NCI-H146 treated with DMSO at 0.1 percent for 48 hours (cell line): Measurements from ENCODE around the gene TIGD1.
"Not testable (repeated sequence)": the region's sequence is repeated elsewhere in the genome, so short reads cannot be mapped to it uniquely, and the experiment has no call there.

Experiments used
- DNase-seq: peaks from one replicate; lab custom pipeline; 2025; ENCODE audit not compliant: unreplicated experiment; lab: John Stamatoyannopoulos, UW

TIGD1 gene

DNA sequence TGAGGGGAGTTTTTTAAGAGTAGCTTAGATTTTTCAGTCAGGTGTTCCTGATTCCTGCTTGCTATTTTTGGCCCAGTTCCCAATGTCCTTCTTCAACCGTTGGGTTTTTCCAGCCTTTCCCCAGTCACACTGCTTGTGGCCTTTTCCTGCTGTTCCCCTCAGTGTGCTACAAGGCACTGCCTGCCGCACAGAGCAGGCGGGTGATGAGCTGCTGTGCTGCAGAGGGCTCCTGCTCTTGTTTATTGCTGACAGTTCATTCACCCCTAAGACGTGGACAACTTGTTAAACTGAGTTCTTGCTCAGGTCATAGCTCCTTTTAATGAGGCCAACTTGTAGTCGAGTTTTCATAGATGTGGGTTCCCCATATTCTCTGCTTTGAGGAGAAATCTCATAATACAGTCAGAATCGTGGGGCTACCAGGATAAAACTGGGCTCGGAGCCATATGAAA is 20.7 kb upstream of the TIGD1 start:
- no peak for DNase-seq

DNA sequence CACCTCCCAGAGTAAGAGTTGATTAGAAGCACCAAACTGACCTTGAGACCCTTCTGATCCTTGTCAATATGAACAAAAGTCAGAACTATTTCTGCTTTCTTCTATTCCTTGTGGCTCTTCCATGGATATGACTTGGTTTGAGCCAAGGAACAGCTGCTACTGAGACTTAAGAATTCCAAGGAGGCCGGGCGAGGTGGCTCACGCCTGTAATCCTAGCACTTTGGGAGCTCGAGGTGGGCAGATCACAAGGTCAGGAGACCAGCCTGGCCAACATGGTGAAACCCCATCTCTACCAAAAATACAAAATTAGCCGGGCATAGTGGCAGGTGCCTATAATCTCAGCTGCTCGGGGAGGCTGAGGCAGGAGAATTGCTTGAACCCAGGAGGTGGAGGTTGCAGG is 20.1 kb upstream of the TIGD1 start:
- DNase-seq = not testable (repeated sequence)

DNA sequence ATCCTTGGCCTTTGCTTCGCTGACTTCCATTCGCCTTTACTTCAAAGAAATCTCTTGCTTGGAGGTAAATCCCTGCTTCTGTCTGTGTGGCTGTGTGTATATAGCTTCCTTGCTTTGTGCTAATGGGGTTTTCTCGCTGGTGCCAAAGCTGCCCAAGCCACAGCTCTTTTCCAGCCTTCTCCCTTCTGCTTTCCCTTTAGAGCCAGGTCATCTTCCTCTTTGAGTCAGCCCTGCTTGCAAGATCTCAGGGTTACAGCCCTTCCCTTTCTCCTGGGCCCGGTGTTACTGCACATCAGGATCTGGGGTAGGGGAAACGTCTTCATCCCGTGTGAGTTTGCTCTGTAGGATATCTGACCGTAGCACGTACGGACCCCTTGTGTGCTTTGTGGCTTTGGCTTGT is 19.2 kb upstream of the TIGD1 start:
- DNase-seq = no peak

DNA sequence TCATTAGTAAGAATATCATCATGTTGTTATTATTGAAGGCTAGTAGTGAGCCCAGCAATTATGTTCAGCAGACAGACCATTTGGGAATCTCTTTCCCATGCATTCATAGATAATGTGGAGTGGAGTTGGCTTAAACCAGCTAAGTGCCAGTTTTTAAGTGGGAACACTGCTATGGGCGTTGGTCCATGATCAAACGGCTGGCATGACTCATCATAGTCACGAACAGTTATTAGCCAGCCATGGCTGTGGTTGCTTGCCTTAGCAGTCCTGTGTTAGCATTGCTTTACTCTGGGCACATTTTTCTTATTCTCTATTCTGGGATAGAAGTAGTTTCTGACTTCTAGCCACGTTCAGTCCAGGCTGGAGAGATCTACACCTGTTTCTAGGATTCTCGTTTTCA is 17.8 kb upstream of the TIGD1 start:
- DNase-seq = no peak

DNA sequence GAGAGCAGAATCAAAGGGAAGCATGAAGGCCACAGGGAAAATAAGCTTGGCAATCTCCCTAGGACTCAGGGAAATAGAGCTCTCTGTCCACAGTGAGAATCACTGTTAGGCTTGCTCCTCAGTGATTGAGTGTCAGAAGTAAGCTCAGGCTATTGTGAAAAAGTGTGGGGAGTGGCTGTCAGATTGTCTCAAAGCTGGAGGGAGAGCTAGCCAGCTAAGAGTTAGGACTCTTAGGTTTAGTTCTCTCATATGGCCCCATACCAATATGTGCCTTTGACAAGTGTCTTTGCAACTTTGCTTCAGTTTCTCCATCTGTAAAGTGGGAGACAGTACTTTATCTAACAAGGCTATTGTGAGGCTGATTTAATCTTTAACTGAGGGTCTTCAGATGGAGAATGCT is 17.4 kb upstream of the TIGD1 start:
- no peak for DNase-seq

DNA sequence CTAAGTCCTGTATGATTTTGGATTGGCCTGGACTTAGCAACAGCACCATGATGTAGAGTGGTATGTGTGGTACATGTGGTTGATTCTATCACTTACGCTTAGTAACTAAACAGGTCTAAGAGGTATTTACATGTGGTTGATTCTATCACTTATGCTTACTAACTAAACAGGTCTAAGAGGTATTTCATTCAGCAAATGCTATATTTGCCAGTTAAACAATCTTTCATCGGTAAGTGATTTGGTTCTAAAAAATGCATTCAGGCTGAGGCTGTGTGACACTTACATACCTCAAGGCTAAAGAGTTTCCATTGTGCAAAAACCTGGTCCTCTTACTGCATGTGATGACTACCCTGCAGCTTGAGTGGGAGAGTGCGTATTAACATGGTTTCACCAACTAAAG is 13.2 kb upstream of the TIGD1 start:
- no peak for DNase-seq

DNA sequence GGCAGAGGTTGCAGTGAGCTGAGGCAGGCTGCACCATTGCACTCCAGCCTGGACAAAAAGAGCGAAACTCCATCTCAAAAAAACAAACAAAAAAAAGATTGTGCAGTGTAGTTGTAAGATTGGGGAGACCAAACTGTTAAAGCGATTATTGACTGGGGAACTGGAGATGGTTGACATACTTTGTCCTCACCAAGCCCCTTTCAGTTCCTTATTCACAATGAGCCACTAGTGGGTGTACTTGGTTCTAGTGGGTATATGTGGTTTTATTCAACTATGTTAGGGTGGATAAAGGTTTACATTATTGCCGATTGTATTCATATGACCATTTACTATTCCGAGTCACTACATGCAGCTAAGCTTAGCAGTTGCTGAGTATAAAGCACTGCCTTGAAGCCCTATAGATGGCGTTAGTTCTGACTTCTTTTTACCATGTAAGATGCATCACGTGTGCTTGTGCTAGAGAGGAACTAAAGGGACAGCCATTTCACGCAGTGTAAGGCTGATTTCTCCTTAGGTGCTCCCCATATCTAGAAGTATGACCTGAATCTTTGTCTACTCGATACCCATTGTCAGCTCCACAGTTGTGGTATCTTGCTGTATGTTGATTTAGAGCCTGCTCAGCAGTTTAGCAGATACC is 12.3 kb upstream of the TIGD1 start:
- no peak for DNase-seq

DNA sequence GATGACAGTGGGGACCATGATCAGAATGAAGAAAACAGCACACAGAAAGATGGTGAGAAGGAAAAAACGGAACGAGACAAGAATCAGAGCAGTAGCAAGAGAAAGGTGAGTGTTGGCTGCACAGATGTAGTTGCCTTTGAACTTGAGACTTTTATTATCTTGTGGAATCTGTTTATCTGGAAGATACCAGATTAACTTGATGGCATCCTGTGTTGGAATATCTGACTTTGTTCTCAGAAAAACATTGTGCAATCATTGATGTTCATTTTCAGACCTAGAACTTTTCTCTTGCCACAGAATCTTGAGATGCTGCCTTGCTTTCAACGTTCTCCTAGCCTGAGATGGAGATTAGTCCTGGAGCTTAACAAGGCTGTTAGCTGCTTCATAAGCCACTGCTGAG is 6.1 kb upstream of the TIGD1 start:
- DNase-seq = no peak

DNA sequence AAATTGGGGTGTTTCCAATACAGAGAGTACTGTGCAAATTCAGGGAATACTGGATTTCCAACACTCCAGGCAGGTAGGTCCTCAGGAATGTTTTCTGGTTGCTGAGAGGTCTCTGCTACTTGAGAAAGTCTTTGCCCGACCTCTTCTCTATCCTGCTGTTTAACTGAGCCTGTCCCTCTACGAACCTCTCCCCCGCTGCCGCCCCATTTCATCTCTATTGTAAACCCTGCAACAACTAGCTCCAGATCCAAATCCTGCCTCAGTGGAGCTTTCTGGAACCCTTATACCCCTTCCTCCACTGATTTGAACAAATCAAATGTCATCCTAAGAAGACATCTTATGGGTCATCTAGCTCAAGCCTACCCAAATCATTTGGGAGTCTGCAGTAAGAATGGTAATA is 1.4 kb upstream of the TIGD1 start:
- no peak for DNase-seq

DNA sequence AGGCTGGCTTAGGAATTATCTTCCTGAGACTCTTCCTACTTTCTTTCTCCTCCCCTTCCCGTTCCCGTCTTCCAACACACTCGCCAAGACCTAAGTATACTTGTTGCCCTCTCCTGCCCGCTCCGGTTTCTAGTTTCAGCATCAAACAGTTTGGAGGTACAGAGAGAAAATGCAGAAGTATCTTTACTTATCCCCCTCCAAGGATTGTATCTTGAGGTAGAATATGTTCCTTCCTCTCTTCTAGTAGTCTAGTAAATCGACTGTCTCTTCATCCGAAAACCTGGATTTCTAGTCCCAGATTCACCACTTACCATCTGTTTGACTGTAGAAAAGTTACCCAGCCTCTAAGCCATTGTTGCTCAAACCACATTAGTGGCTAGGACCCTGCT is 887 bp upstream of the TIGD1 start:
- DNase-seq = no peak

DNA sequence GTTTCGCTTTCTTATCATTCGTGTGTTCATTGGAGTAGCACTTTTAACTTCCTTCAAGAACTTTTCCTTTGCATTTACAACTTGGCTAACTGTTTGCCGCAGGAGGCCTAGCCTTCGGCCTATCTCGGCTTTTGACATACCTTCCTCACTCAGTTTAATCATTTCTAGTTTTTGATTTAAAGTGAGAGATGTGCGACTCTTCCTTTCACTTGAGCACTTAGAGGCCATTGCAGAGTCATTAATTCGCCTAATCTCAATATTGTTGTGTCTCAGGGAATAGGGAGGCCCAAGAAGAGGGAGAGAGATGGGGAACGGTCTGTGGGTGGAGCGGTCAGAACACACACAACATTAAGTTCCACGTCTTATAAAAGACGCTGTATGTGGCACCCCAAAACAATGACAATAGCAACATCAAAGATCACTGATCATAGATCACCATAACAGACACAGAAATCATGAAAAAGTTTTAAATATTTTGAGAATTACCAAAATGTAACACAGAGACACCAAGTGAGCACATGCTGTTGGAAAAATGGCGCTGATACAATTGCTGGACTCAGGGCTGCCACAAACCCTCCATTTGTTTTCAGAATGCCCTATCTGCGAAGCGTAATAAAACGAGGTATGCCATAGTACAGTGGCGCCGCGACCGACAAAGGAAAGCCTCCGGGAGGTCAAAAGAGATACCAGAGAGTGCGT is 553 bp downstream of the TIGD1 start:
- DNase-seq = no peak

DNA sequence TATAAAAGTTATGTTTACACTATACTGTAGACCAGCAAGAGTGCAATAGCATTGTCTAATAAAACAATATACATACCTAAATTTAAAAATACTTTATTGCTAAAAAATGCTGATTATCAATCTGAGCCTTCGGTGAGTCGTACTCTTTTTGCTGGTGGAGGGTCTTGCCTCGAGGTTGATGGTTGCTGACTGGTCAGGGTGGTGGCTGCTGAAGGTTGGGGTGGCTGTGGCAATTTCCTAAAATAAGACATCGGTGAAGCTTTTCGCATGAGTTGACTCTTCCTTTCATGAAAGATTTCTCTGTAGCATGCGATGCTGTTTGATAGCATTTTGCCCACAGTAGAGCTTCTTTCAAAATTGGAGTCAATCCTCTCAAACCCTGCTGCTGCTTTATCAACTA is 2.4 kb downstream of the TIGD1 start:
- DNase-seq = no peak

DNA sequence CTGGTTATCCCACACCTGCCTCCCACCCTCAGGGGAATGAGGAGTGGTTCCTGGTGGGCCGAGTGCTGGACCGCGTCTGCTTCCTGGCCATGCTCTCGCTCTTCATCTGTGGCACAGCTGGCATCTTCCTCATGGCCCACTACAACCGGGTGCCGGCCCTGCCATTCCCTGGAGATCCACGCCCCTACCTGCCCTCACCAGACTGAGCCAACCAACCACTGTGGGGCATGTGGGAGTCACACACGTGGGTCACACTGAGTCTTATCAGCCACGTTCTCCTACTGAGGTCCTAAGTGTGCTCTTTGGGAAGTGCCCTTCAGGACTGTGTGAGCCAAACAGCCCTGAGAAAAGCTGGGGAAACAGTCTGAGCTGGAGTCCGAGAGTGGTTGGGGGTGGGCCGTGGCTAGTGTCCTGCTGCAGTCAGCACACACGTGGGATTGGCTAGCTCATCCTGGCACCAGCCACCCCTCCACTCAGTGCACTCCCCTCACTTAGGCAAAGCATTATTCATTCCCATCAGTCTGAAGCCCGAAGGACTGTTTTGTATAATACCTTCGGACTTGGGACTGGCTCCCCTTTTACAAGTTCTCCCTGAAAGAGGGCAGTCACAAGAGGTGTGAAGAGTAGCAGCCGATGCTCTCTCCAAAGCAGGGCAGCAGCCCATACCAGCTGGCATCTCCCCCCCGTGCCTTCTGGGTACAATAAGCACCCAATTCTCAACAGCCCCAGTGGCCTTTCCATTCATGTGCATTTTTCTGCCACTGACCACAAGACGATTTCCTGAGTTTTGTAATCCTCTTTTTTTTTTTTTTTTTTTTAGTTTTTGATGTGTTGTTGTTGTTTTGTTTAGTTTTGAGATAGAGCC is 4.6 kb downstream of the TIGD1 start:
- no peak for DNase-seq

DNA sequence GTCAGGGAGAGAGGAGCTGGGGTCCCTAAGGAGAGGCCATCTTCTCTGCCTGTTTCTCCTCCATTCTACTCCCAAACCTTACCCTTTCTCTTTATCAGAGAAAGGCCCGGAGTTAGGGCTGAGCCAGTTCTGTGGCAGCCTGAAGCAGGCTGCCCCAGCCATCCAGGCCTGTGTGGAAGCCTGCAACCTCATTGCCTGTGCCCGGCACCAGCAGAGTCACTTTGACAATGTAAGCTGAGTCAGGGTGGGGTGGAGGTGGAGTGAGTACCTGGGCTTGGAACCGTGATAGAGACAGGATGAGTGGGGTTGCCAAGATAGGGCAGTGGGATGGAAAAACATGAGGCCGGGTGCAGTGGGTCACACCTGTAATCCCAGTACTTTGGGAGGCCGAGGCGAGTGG is 5.7 kb downstream of the TIGD1 start:
- DNase-seq = no peak

DNA sequence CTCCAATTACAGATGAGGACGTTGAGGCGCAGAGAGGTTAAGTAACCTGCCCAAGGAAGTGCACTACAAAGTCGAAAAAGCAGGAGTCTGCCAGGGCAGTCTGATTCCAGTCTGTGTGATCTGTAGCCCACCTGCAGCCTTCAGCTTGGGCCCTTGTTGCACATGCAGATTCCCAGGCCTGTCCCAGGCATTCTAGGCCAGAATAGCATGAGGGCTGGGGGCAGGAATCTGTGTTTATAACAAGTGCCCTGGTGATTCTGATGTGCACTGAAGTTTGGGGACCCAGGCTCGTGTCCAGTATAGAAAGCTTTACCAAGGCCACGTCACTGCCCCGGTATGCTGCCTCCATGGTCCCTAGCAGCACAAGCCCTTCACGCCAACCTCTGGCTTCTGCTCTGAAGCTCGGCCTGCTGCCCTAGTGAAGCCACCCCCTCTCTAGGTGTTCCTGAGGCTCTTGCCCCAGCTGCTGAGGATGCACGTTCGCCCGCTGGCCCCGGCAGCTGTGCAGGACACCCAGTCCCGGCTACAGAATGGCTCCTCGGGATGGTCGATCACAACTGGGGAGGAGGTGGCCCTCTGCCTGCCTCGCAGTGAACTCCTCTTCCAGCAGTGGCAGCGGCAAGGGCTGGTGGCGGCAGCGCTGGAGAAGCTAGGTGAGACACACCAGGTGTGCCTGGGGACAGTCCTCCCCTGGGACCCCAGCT is 6.3 kb downstream of the TIGD1 start:
- DNase-seq = no peak

DNA sequence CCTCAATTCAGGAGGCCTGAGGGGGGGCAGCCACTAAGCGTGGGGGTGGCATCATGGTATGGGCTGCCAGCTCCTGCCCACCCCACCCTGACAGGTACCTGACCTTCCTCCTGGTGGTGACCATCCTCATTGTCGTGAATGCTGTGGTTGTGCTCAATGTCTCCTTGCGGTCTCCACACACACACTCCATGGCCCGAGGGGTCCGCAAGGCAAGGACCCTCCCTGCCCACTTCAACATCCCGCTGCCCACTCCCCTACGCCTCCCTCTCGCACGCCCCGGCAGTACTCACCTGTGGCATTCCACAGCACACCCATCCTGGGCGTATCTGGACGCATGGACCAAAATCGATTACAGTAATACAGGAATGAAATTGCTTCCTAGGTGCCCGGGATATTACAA is 6.9 kb downstream of the TIGD1 start:
- no peak for DNase-seq

DNA sequence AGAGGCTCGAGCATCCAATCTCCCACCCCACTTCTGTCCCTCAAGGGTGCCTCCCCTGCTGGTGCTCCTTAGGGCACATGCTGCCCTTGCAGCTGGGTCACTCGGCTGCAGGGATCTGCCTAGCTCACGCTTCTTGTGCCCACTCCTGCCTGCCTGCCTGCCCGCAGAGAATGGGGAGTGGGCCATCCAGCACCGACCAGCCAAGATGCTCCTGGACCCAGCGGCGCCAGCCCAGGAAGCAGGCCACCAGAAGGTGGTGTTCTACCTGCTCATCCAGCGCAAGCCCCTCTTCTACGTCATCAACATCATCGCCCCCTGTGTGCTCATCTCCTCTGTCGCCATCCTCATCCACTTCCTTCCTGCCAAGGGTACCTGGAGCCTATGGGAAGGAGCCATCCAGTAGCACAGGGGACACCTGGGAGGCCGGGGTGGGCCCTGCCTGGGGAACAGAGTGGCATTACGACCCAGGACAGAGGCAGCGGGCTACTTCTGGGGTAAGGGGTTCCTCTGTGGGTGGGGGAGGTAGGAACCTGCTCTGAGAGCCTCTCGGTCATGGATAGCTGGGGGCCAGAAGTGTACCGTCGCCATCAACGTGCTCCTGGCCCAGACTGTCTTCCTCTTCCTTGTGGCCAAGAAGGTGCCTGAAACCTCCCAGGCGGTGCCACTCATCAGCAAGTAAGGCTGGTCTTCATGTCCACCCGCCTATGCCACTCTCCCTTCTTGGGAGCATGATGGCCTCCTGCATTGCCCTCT is 7.5 kb downstream of the TIGD1 start:
- DNase-seq = no peak

DNA sequence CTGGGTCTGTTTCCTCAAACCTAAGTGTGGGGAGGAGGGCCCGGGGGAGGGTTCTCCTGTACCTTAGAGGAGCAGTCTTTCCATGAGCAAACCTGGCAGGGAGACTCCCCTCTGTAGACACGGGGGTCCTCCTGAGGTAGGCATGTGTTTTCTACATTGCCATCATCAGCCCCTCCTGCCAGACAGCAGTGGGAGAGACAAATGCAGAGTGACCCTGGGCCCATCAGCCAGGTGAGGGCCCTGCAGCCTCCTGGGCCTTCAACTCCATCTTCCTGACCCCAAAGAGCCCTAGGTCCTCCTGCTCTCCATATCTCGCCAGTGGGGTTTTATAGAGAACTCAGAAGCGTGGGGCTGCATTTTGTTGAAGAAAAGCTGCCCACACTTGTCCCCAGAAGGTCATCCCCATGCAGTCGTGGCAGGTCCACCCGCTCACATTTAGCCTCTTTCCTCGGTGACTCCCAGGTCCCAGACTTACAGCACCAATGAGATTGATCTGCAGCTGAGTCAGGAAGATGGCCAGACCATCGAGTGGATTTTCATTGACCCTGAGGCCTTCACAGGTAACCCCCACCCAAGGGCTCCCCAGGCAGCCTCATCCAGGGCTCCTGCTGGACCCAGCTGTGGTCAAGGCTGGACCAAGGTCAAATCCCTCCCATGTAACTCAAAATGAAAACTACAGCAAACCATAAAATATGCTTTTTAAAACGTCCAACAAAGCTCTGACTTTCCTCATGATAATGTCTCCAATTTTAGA is 8.2 kb downstream of the TIGD1 start:
- DNase-seq = no peak

DNA sequence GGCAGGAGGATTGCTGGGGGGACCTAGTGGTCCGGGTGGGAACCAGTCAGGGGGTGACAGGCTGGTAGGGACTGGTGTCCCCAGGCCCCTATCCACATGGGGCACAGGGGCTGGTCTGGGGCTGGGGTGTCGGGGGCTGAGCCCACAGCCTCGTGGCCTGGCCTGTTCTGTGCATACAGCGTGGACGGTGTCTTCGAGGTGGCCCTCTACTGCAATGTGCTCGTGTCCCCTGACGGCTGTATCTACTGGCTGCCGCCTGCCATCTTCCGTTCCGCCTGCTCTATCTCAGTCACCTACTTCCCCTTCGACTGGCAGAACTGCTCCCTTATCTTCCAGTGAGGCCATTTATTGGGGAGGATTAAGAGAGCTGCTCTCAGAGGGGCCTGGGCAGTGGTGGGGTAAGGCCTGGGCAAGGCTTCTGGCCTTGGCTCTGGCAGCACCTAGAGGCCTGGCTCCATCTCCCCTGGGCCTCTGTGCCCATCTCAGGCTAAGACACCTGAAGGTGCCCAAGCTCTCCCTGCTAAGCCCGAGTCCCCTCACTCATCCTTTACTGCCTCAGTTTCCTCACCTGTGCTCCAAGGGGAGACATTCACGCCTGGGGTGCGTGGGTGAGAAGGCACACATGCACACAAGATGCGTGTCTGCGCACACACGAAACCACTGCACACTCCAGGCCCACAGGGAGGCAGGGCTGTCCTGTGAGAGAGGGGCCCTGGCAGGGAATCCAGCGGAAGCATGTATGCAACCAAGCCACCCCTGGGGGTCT is 9.0 kb downstream of the TIGD1 start:
- DNase-seq = no peak
